Right atrium auricular region (tissue), 2 donors: ENCODE results near the gene CAMTA1. TPM values are rescaled to one million over a fixed set of nuclear protein-coding genes. Genes with fewer than 3 reads are reported as not detected.

Source experiments
- DNase-seq: peaks from one replicate; pipeline ENCODE4 v3.0.0-alpha.2; 2019; ENCODE audit warnings: low spot score
- H3K27ac ChIP-seq, 2 donors: fragments of 200-600 bp; sonication (generic); 1 replicate in 1 of 2; 2 replicates in 1 of 2; pipeline ENCODE4 v1.5.1; 2016 to 2019
- H3K27me3 ChIP-seq, 2 donors: fragments of 200-600 bp; sonication (generic); one replicate each; pipeline versions ENCODE4 v1.5.1 to v1.6.0; 2017 to 2019
- H3K36me3 ChIP-seq: fragments of 200-600 bp; sonication (generic); one replicate; pipeline ENCODE4 v1.5.1; 2016
- H3K4me1 ChIP-seq, 2 donors: fragments of 200-600 bp; sonication (generic); one replicate each; pipeline versions ENCODE4 v1.5.1 to v1.6.0; 2017 to 2019
- H3K4me3 ChIP-seq, 2 donors: fragments of 200-600 bp; sonication (generic); 1 replicate in 1 of 2; 2 replicates in 1 of 2; pipeline ENCODE4 v1.5.1; 2017 to 2019; ENCODE audit warnings: mild to moderate bottlenecking in 1 of 2, moderate library complexity in 1 of 2
- H3K9me3 ChIP-seq, 2 donors: fragments of 200-600 bp; sonication (generic); one replicate each; pipeline ENCODE4 v1.5.1; 2019
- CTCF ChIP-seq, 2 donors: fragments of 200-600 bp; sonication (generic); IDR thresholded peaks; one replicate each; pipeline ENCODE4 v1.5.1; 2019; ENCODE audit warnings: antibody characterized with exemption in 2 of 2
- total RNA-seq, 2 donors: library from RNA; depleted of rRNA; stranded (reverse); fragments of >200 nt; gene quantifications; one replicate each; pipeline ENCODE4 v1.1.0, GENCODE V29; 2016

The CAMTA1 gene
- total RNA-seq, 2 donors from 2014 or later = 132 to 190 TPM

GRCh38 chr1:7236844-7237515 is 451.7 kb downstream of the CAMTA1 start:
- Histone ChIP-seq H3K4me1 (no peaks in the 10 kb centered on the region), H3K27me3 (no peaks in the 10 kb centered on the region), H3K27ac (no peak overlapping the region), H3K4me3 (no peak overlapping the region), H3K9me3 (no peaks in the 10 kb centered on the region), H3K36me3 (no peaks in the 10 kb centered on the region)
- no peak for TF ChIP-seq CTCF (IDR thresholded peaks at IDR 0.05)
- no peak for DNase-seq

GRCh38 chr1:7247158-7247557 is 461.9 kb downstream of the CAMTA1 start:
- H3K4me3 ChIP-seq = no peak overlapping the region
- no peak for DNase-seq
- H3K9me3 ChIP-seq = no peaks in the 10 kb centered on the region
- H3K36me3 ChIP-seq = no peaks in the 10 kb centered on the region
- no peaks in the 10 kb centered on the region for H3K4me1 ChIP-seq
- TF ChIP-seq CTCF (IDR thresholded peaks at IDR 0.05) = no peak
- no peaks in the 10 kb centered on the region for H3K27me3 ChIP-seq
- no peak overlapping the region for H3K27ac ChIP-seq

- no peaks in the 10 kb centered on the region for H3K9me3 ChIP-seq
- no peaks in the 10 kb centered on the region for H3K4me1 ChIP-seq
- H3K36me3 ChIP-seq = no peaks in the 10 kb centered on the region
- H3K4me3 ChIP-seq = no peak overlapping the region
- no peaks in the 10 kb centered on the region for H3K27me3 ChIP-seq
- no peak for TF ChIP-seq CTCF (IDR thresholded peaks at IDR 0.05)
- H3K27ac ChIP-seq = no peak overlapping the region
- no peak for DNase-seq
Measured at GRCh38 chr1:7247791-7248548, 462.7 kb downstream of the CAMTA1 start.

GRCh38 chr1:7248549-7249199 is 463.4 kb downstream of the CAMTA1 start:
- Histone ChIP-seq H3K27ac (no peak overlapping the region), H3K4me1 (no peaks in the 10 kb centered on the region), H3K36me3 (no peaks in the 10 kb centered on the region), H3K4me3 (no peak overlapping the region), H3K27me3 (no peaks in the 10 kb centered on the region), H3K9me3 (no peaks in the 10 kb centered on the region)
- no peak for DNase-seq
- no peak for TF ChIP-seq CTCF (IDR thresholded peaks at IDR 0.05)

- Histone ChIP-seq H3K4me3 (no peak overlapping the region), H3K4me1 (no peaks in the 10 kb centered on the region), H3K27ac (no peak overlapping the region), H3K27me3 (no peaks in the 10 kb centered on the region), H3K36me3 (no peaks in the 10 kb centered on the region), H3K9me3 (no peaks in the 10 kb centered on the region)
- TF ChIP-seq CTCF (IDR thresholded peaks at IDR 0.05) = no peak
- DNase-seq = no peak
Measured at GRCh38 chr1:7249516-7249915, 464.3 kb downstream of the CAMTA1 start.
